ENCODE measurements around the gene COMT. TPM values are rescaled to one million over a fixed set of nuclear protein-coding genes. Genes with fewer than 3 reads are reported as not detected.
"Not testable (repeated sequence)": the region's sequence is repeated elsewhere in the genome, so short reads cannot be mapped to it uniquely, and the experiment has no call there.

COMT gene
- total RNA-seq, 6 experiments from 2014 or later, result 215 to 306 (median 234) TPM

DNA sequence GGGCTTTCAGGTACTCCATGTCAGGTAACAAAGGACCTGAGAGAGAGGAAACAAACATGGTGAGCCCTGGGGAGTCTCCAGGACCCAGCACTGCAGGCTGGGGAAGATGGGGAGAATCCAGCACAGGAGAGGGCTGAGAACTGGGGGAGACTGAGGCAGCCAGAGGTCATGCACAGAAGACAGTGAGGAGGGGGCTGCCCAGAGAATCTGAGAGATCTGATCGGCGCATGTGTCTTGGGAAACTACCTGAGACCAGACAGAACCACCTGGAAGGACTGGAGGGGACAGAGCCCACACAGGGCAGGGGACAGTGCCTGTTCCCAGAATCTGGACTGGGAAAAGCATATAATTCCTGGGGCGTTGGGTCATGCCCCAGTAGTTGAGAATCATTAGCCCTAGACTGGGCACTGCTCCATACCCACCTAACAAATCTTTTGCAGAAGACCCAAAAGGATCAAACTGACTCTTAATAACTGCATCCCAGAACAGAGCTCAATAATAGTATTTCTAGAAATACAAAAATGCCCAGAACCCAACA, 20.0 kb upstream of the COMT start:
- TF ChIP-seq, protein P1, sequence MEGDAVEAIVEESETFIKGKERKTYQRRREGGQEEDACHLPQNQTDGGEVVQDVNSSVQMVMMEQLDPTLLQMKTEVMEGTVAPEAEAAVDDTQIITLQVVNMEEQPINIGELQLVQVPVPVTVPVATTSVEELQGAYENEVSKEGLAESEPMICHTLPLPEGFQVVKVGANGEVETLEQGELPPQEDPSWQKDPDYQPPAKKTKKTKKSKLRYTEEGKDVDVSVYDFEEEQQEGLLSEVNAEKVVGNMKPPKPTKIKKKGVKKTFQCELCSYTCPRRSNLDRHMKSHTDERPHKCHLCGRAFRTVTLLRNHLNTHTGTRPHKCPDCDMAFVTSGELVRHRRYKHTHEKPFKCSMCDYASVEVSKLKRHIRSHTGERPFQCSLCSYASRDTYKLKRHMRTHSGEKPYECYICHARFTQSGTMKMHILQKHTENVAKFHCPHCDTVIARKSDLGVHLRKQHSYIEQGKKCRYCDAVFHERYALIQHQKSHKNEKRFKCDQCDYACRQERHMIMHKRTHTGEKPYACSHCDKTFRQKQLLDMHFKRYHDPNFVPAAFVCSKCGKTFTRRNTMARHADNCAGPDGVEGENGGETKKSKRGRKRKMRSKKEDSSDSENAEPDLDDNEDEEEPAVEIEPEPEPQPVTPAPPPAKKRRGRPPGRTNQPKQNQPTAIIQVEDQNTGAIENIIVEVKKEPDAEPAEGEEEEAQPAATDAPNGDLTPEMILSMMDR (IDR thresholded peaks at IDR 0.05), result no peak
- Mint-ChIP-seq H3K36me3 (ENCODE audit: low read depth) (no peaks in the 10 kb centered on the region), H3K9me3 (no peaks in the 10 kb centered on the region), H3K27me3 (ENCODE audit: insufficient read depth) (no peaks in the 10 kb centered on the region; the same call in 1 of the 2 replicates), H3K4me1 (ENCODE audit: low read depth) (no peaks in the 10 kb centered on the region), H3K4me3 (no peak overlapping the region), H3K27ac (no peak overlapping the region)
- DNase-seq, result no peak

DNA sequence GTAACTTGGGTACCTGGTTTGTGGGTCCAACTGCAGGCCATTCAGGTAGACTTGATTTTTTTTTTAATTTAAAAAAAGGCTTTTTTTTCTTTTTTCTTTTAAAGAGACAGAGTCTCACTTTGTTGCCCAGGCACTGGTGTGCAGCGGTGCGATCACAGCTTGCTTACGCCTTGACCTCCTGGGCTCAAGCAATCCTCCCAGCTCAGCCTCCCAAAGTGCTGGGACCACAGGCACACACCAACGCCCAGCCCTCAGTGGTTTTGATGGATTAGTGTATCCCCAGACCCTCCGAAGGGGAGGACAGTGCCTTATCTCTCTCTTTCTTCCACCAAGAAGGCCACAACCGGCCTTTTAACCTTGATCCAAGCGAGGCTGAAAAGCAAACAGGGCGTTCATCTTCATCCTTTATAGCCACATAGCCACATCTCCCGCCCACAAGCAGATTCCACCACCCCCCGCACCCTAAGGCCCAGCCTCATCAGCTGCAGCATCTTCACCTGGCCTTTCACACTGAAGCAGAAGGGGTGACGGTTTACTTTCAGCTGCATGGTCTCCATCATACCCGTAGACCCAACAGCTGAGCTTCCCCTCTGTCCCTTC, 17.6 kb upstream of the COMT start:
- Mint-ChIP-seq H3K9me3 (no peaks in the 10 kb centered on the region), H3K4me1 (ENCODE audit: low read depth) (no peaks in the 10 kb centered on the region), H3K27ac (no peak overlapping the region)

DNA sequence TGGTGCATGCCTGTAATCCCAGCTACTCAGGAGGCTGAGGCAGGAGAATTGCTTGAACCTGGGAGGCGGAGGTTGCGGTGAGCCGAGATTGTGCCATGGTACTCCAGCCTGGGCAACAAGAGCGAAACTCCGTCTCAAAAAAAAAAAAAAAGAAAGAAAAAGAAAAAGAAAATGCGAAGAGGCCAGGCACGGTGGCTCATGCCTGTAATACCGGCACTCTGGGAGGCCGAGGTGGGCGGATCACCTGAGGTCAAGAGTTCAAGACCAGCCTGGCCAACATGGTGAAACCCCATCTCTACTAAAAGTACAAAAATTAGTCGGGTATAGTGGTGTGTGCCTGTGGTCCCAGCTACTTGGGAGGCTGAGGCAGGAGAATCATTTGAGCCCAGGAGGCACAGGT, 15.5 kb upstream of the COMT start:
- not testable (repeated sequence) for DNase-seq; H3K27me3 Mint-ChIP-seq (ENCODE audit: insufficient read depth); H3K4me1 Mint-ChIP-seq (ENCODE audit: low read depth); H3K4me3 Mint-ChIP-seq; H3K36me3 Mint-ChIP-seq (ENCODE audit: low read depth); H3K27ac Mint-ChIP-seq; H3K9me3 Mint-ChIP-seq

More for the DNA sequence above, 17.6 kb upstream of the COMT start:
- Mint-ChIP-seq H3K36me3 (ENCODE audit: low read depth) (no peaks in the 10 kb centered on the region), H3K27me3 (ENCODE audit: insufficient read depth) (no peaks in the 10 kb centered on the region; the same call in 1 of the 2 replicates), H3K4me3 (no peak overlapping the region)
- no peak for DNase-seq
- TF ChIP-seq, protein P1 (IDR thresholded peaks at IDR 0.05), result no peak

DNA sequence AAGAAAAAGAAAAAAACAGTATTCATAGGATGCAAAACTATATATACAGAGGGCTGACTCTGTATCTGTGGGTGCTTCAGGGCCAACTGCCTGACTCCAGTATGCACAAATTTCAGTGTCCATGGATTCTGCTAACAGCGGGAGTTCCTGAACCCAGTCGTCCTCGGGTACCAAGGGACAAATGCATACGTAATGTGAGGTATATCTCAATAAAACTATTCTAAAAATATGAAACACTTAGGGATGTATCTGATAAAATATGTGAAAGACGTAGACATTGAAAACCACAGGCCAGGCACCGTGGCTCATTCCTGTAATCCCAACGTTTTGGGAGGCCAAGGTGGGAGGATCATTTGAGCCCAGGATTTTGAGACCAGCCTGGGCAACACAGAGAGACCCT, 13.9 kb upstream of the COMT start:
- no peak overlapping the region for H3K27ac Mint-ChIP-seq
- no peak overlapping the region for H3K4me3 Mint-ChIP-seq
- no peaks in the 10 kb centered on the region for H3K9me3 Mint-ChIP-seq
- H3K4me1 Mint-ChIP-seq (ENCODE audit: low read depth), result no peaks in the 10 kb centered on the region
- H3K27me3 Mint-ChIP-seq (ENCODE audit: insufficient read depth), result no peaks in the 10 kb centered on the region; the same call in 1 of the 2 replicates
- TF ChIP-seq, protein P1 (IDR thresholded peaks at IDR 0.05), result no peak
- DNase-seq, result no peak
- peaks cover 5% of the 10 kb centered on the region; the same call in 1 of the 2 replicates for H3K36me3 Mint-ChIP-seq (ENCODE audit: low read depth)

DNA sequence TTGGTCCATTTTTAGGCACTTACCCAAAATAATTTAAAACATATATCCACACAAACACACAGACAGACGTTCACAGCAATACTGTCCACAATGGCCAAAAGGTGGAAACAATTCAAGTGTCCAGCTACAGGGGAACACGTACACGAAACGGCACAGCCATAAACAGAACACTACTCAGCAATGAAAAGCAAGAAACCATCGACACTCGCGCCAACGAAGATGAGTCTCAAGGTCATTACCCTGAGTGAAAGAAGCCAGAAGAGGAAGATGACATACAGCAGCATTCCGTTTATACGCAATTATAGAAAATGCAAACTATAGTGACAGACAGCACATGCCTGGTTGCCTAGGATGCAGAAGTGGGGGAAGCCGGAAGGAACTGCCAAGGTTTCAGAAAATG, 13.4 kb upstream of the COMT start:
- Mint-ChIP-seq H3K36me3 (ENCODE audit: low read depth) (peaks cover 5% of the 10 kb centered on the region; the same call in 1 of the 2 replicates), H3K27me3 (ENCODE audit: insufficient read depth) (no peaks in the 10 kb centered on the region; the same call in 1 of the 2 replicates), H3K27ac (no peak overlapping the region), H3K9me3 (no peaks in the 10 kb centered on the region), H3K4me3 (no peak overlapping the region), H3K4me1 (ENCODE audit: low read depth) (no peaks in the 10 kb centered on the region)
- TF ChIP-seq, protein P1 (IDR thresholded peaks at IDR 0.05), result no peak
- no peak for DNase-seq
